HL-60 (cell line): ENCODE measurements around the gene SLC4A3.

Experiments
- DNase-seq, 2 experiments: peaks; one replicate each; pipeline ENCODE4 v3.0.0-alpha.2; 2010 to 2020; ENCODE audit warnings: low read depth in 1 of 2, low spot score in 1 of 2
- H3K27ac ChIP-seq: fragments of 250-450 bp; sonication (Bioruptor Pico); replicated peaks from 2 replicates; pipeline ENCODE4 v1.5.1; 2020; ENCODE audit warnings: mild to moderate bottlenecking, moderate library complexity
- H3K27me3 ChIP-seq: fragments of 250-450 bp; sonication (Bioruptor Pico); 2 replicates; pipeline ENCODE4 v1.5.1; 2021; ENCODE audit warnings: mild to moderate bottlenecking, moderate library complexity; ENCODE audit not compliant: insufficient read depth, poor library complexity, severe bottlenecking
- H3K4me3 ChIP-seq: replicated peaks from 2 replicates; pipeline ENCODE4 v1.5.1; 2011; ENCODE audit warnings: mild to moderate bottlenecking, control low read depth, low read length; ENCODE audit not compliant: insufficient read depth
- GABPA ChIP-seq: IDR thresholded peaks from 2 replicates; pipeline ENCODE4 v1.6.1; 2012; ENCODE audit warnings: low read depth
- POLR2AphosphoS5 ChIP-seq: IDR thresholded peaks from 2 replicates; pipeline ENCODE4 v1.6.1; 2012; ENCODE audit warnings: low read depth
- SPI1 ChIP-seq: IDR thresholded peaks from 2 replicates; pipeline ENCODE4 v1.6.1; 2012; ENCODE audit warnings: low read depth, mild to moderate bottlenecking, borderline replicate concordance
- TF ChIP-seq, protein P1 (sequence below): IDR thresholded peaks from one replicate; pipeline ENCODE4 v1.5.1; 2011; ENCODE audit warnings: low read length, control low read depth, inconsistent platforms; ENCODE audit not compliant: insufficient read depth
- TF ChIP-seq, protein P2 (sequence below): IDR thresholded peaks from 2 replicates; pipeline ENCODE4 v1.6.1; 2012; ENCODE audit warnings: low read depth; ENCODE audit not compliant: insufficient replicate concordance

The SLC4A3 gene

DNA sequence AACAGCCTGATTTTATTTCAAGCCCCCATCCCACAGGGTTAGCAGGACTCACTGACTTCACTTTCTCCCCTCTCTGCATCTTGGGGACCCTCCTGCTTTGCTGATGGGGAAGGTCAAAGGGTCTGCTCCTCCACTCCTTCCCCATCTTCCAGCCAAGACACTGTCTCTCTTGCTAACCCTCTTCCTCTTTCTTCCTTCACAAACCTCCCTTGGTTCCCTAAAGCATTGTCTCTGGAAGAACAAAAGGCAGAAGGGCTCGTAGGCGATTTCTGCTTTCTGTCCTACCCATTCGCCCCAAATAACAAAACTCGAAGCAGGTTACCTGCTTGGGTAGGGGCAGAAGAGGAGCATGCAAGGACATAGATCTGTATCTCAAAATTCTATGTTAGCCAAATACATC, 5.5 kb upstream of the SLC4A3 start:
- peaks cover 6% of the 10 kb centered on the region for H3K27me3 ChIP-seq
- H3K27ac ChIP-seq = no peak overlapping the region
- TF ChIP-seq, protein P1, sequence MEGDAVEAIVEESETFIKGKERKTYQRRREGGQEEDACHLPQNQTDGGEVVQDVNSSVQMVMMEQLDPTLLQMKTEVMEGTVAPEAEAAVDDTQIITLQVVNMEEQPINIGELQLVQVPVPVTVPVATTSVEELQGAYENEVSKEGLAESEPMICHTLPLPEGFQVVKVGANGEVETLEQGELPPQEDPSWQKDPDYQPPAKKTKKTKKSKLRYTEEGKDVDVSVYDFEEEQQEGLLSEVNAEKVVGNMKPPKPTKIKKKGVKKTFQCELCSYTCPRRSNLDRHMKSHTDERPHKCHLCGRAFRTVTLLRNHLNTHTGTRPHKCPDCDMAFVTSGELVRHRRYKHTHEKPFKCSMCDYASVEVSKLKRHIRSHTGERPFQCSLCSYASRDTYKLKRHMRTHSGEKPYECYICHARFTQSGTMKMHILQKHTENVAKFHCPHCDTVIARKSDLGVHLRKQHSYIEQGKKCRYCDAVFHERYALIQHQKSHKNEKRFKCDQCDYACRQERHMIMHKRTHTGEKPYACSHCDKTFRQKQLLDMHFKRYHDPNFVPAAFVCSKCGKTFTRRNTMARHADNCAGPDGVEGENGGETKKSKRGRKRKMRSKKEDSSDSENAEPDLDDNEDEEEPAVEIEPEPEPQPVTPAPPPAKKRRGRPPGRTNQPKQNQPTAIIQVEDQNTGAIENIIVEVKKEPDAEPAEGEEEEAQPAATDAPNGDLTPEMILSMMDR = no peak
- TF ChIP-seq SPI1 = peak; percentile 85
- H3K4me3 ChIP-seq = no peak overlapping the region
- peak in 1 of 2 experiments; percentile 24 for DNase-seq

DNA sequence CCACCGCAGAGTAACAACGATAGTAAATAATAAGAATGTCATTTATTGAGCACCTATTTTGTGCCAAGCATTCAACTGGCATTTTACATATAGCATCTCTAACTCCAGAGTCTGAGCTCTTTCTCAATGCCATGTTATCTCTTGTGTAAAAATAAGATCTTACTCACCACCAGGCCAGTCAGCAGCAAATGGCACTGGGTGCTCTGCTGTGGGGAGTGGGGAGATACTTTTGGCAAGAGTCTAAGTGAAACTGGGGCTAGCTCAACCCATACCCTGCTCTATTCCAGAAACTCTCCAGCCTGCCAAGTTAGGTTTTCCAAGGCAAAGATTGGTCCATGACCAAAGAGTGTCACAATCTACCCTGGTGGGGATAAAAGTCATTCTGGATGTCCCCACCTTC, 5.0 kb upstream of the SLC4A3 start:
- no peak for DNase-seq
- H3K4me3 ChIP-seq = no peak overlapping the region
- peaks cover 7% of the 10 kb centered on the region for H3K27me3 ChIP-seq
- TF ChIP-seq GABPA (no peak), SPI1 (no peak), POLR2AphosphoS5 (no peak)
- TF ChIP-seq, protein P1 = no peak
- TF ChIP-seq, protein P2, sequence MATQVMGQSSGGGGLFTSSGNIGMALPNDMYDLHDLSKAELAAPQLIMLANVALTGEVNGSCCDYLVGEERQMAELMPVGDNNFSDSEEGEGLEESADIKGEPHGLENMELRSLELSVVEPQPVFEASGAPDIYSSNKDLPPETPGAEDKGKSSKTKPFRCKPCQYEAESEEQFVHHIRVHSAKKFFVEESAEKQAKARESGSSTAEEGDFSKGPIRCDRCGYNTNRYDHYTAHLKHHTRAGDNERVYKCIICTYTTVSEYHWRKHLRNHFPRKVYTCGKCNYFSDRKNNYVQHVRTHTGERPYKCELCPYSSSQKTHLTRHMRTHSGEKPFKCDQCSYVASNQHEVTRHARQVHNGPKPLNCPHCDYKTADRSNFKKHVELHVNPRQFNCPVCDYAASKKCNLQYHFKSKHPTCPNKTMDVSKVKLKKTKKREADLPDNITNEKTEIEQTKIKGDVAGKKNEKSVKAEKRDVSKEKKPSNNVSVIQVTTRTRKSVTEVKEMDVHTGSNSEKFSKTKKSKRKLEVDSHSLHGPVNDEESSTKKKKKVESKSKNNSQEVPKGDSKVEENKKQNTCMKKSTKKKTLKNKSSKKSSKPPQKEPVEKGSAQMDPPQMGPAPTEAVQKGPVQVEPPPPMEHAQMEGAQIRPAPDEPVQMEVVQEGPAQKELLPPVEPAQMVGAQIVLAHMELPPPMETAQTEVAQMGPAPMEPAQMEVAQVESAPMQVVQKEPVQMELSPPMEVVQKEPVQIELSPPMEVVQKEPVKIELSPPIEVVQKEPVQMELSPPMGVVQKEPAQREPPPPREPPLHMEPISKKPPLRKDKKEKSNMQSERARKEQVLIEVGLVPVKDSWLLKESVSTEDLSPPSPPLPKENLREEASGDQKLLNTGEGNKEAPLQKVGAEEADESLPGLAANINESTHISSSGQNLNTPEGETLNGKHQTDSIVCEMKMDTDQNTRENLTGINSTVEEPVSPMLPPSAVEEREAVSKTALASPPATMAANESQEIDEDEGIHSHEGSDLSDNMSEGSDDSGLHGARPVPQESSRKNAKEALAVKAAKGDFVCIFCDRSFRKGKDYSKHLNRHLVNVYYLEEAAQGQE = no peak
- no peak overlapping the region for H3K27ac ChIP-seq

DNA sequence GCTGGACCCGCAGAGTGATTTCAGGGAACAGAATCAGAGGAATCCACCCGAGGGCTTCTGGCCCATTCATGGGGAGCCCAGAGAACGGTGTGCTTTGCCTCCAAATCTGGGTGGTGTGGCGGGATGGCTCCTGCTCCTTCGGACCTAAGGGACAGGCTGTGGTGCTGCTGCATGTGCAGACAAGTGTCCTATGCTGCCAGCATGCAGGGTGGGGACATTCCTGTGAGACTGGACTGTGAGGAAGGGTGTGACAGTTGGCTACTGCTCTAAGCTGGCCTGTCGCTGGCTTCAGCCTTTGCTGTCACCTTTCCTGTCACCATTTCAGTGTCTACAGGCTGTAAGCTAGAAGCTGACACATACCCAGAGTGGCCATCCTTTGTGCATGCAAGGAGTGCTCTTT, 2.9 kb upstream of the SLC4A3 start:
- H3K4me3 ChIP-seq = no peak overlapping the region
- H3K27ac ChIP-seq = no peak overlapping the region
- TF ChIP-seq, protein P1 = no peak
- TF ChIP-seq POLR2AphosphoS5 = no peak
- TF ChIP-seq, protein P2 = no peak
- no peak for TF ChIP-seq GABPA
- TF ChIP-seq SPI1 = no peak
- DNase-seq = no peak
- H3K27me3 ChIP-seq = peaks cover 10% of the 10 kb centered on the region

DNA sequence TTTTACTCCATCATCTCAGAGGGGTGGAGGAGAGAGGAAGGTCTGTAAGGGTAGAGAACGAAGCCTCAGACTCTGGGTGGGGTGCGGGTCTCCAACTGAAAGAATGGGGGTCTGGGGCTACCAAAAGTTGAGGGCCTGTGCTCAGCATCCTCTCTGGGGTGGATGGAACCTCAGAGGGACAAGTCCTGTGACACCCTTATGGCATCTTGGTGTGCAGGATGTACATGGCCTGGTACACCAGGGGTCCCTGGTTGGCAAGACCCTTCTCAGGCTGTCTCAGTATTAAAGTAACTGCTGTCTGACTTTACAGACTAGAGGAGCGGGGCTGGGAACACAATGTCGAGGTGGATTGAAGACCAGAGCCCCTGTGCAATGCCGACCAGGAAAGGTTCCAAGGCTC, 2.3 kb upstream of the SLC4A3 start:
- no peak for DNase-seq
- Histone ChIP-seq H3K27ac (no peak overlapping the region), H3K4me3 (no peak overlapping the region), H3K27me3 (peaks cover 10% of the 10 kb centered on the region)
- no peak for TF ChIP-seq POLR2AphosphoS5
- TF ChIP-seq, protein P2 = no peak
- TF ChIP-seq GABPA = no peak
- TF ChIP-seq, protein P1 = no peak
- TF ChIP-seq SPI1 = no peak
